MM.1S (cell line): Measurements from ENCODE around the gene OAS2.

Experiments
- EZH2 ChIP-seq: fragments of 300-600 bp; sonication (generic); optimal IDR thresholded peaks from 2 replicates; pipeline ENCODE3; 2017; ENCODE audit warnings: low read depth, mild to moderate bottlenecking, antibody characterized with exemption, low read length, mixed read lengths
- EZH2phosphoT487 ChIP-seq: fragments of 300-600 bp; sonication (generic); IDR thresholded peaks from 2 replicates; pipeline ENCODE4 v1.6.1; 2018; ENCODE audit warnings: antibody characterized with exemption, low read length
- TF ChIP-seq, protein P1 (sequence below): fragments of 300-600 bp; sonication (generic); IDR thresholded peaks from 2 replicates; pipeline ENCODE4 v1.5.1; 2016; ENCODE audit warnings: antibody characterized with exemption, low read length, mixed read lengths

DNA sequence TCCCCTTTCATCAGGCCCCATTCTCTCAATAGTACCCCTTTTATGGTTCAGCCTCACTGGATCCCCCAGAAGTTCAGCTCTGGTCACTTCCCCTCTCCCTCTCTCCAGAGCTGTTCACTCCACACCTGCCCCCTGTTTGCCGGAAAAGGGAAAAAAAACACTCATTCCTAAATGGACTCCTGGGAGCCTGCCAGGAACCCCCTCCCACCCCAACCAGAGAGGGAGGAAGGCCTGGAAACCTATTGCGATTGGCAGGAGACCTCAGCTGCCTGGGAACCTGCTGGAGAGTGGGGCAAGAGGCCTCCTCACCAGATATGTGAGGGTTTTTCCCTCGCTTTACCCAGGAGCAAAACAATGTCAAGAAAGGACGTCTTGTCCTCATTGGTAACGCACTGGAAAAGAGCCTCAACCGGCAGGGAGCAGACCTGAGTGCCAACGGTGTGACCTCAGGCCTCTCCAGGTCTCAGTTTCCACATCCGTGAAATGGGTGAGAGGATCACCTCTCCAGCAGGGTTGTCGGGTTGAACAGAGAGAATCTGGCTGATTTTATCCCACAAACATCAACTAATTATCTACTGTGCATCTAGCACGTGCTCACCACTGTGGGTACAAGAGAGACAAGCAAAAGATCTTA lies 82.9 kb downstream of the OAS2 start:
- TF ChIP-seq, protein P1, sequence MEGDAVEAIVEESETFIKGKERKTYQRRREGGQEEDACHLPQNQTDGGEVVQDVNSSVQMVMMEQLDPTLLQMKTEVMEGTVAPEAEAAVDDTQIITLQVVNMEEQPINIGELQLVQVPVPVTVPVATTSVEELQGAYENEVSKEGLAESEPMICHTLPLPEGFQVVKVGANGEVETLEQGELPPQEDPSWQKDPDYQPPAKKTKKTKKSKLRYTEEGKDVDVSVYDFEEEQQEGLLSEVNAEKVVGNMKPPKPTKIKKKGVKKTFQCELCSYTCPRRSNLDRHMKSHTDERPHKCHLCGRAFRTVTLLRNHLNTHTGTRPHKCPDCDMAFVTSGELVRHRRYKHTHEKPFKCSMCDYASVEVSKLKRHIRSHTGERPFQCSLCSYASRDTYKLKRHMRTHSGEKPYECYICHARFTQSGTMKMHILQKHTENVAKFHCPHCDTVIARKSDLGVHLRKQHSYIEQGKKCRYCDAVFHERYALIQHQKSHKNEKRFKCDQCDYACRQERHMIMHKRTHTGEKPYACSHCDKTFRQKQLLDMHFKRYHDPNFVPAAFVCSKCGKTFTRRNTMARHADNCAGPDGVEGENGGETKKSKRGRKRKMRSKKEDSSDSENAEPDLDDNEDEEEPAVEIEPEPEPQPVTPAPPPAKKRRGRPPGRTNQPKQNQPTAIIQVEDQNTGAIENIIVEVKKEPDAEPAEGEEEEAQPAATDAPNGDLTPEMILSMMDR = no peak
- no peak for TF ChIP-seq EZH2
- TF ChIP-seq EZH2phosphoT487 = no peak
